GM23338 (cell line): ENCODE data around the gene PDE4D. TPM values are rescaled to one million over a fixed set of nuclear protein-coding genes. Genes with fewer than 3 reads are reported as not detected.

ENCODE experiments used
- ATAC-seq: fragments of 200-7000 bp; cut with Tn5 transposase; 3 replicates; pipeline ENCODE4 v1.9.1; 2020
- DNase-seq: peaks from one replicate; pipeline ENCODE4 v3.0.0-alpha.2; 2015; ENCODE audit warnings: low spot score
- H2AFZ ChIP-seq: fragments of 200-600 bp; sonication (generic); 2 replicates; pipeline ENCODE4 v1.8.0; 2016; ENCODE audit warnings: antibody characterized with exemption, mild to moderate bottlenecking, moderate library complexity
- H3F3A ChIP-seq: fragments of 200-600 bp; sonication (generic); replicated peaks from 2 replicates; pipeline ENCODE4 v1.8.0; 2017; ENCODE audit warnings: antibody characterized with exemption, mixed run types, low read depth
- H3K27ac ChIP-seq: fragments of 200-600 bp; sonication (generic); 2 replicates; pipeline ENCODE4 v1.6.1; 2016; ENCODE audit warnings: low read depth
- H3K27me3 ChIP-seq: fragments of 200-600 bp; sonication (generic); 2 replicates; pipeline ENCODE4 v1.8.0; 2016; ENCODE audit warnings: mild to moderate bottlenecking, mixed run types, moderate library complexity; ENCODE audit not compliant: insufficient read depth
- H3K36me3 ChIP-seq: fragments of 200-600 bp; sonication (generic); 2 replicates; pipeline ENCODE4 v1.8.0; 2016; ENCODE audit warnings: mild to moderate bottlenecking; ENCODE audit not compliant: insufficient read depth
- H3K4me1 ChIP-seq: fragments of 200-600 bp; sonication (generic); 2 replicates; pipeline ENCODE4 v1.8.0; 2016; ENCODE audit warnings: mild to moderate bottlenecking, moderate library complexity; ENCODE audit not compliant: insufficient read depth
- H3K4me2 ChIP-seq: fragments of 200-600 bp; sonication (generic); 2 replicates; pipeline ENCODE4 v1.7.1; 2017; ENCODE audit warnings: mixed run types
- H3K4me3 ChIP-seq: fragments of 200-600 bp; sonication (generic); 2 replicates; pipeline ENCODE4 v1.6.1; 2016; ENCODE audit warnings: mixed run types
- H3K79me2 ChIP-seq: fragments of 200-600 bp; sonication (generic); replicated peaks from 2 replicates; pipeline ENCODE4 v1.8.0; 2017; ENCODE audit warnings: mild to moderate bottlenecking; ENCODE audit not compliant: insufficient read depth
- H3K9me2 ChIP-seq: fragments of 200-600 bp; sonication (generic); 2 replicates; pipeline ENCODE4 v1.8.0; 2017; ENCODE audit not compliant: insufficient read depth
- H4K20me1 ChIP-seq: fragments of 200-600 bp; sonication (generic); replicated peaks from 2 replicates; pipeline ENCODE4 v1.8.0; 2017; ENCODE audit warnings: mild to moderate bottlenecking; ENCODE audit not compliant: insufficient read depth
- H3K27ac Mint-ChIP-seq: 2 replicates; pipeline ENCODE4 v1.8.0; 2020; ENCODE audit warnings: inconsistent platforms, mild to moderate bottlenecking, moderate library complexity, mixed read lengths
- H3K27me3 Mint-ChIP-seq: 3 replicates; pipeline ENCODE4 v1.8.0; 2022; ENCODE audit warnings: low read depth, mild to moderate bottlenecking, moderate library complexity, mixed read lengths, inconsistent platforms; ENCODE audit not compliant: insufficient read depth, poor library complexity
- H3K36me3 Mint-ChIP-seq: 3 replicates; pipeline ENCODE4 v1.8.0; 2021; ENCODE audit warnings: low read depth, mild to moderate bottlenecking, inconsistent platforms, moderate library complexity, mixed read lengths
- H3K4me1 Mint-ChIP-seq: 3 replicates; pipeline ENCODE4 v1.8.0; 2020; ENCODE audit warnings: mild to moderate bottlenecking, inconsistent platforms, mixed read lengths
- H3K4me3 Mint-ChIP-seq: 3 replicates; pipeline ENCODE4 v1.8.0; 2021; ENCODE audit warnings: moderate library complexity, mild to moderate bottlenecking, inconsistent platforms, mixed read lengths
- H3K9me3 Mint-ChIP-seq: 3 replicates; pipeline ENCODE4 v1.8.0; 2020; ENCODE audit warnings: moderate library complexity, mild to moderate bottlenecking, inconsistent platforms, mixed read lengths
- CREB1 ChIP-seq: fragments of 250-450 bp; sonication (Bioruptor Pico); IDR thresholded peaks from 2 replicates; pipeline ENCODE4 v1.5.0; 2020; ENCODE audit warnings: low read depth, mild to moderate bottlenecking, moderate library complexity
- CTCF ChIP-seq, 2 experiments: fragments of 200-600 bp in 1 of 2; sonication (generic) in 1 of 2; conservative IDR thresholded peaks; 2 replicates each; pipeline versions ENCODE4 v1.5.1 to v1.6.1; 2016 to 2017; ENCODE audit warnings: antibody characterized with exemption in 2 of 2, low read depth in 2 of 2, mild to moderate bottlenecking in 2 of 2, moderate library complexity in 1 of 2
- ETS1 ChIP-seq: IDR thresholded peaks from 2 replicates; pipeline ENCODE4 v1.6.1; 2016; ENCODE audit warnings: antibody characterized with exemption
- EZH2 ChIP-seq: fragments of 200-600 bp; sonication (generic); IDR thresholded peaks from one replicate; pipeline ENCODE4 v1.8.0; 2017; ENCODE audit warnings: antibody characterized with exemption, mild to moderate bottlenecking, low read depth; ENCODE audit not compliant: unreplicated experiment
- EZH2phosphoT487 ChIP-seq: fragments of 200-600 bp; sonication (generic); IDR thresholded peaks from one replicate; pipeline ENCODE4 v1.8.1; 2018; ENCODE audit warnings: antibody characterized with exemption; ENCODE audit not compliant: unreplicated experiment
- NANOG ChIP-seq: IDR thresholded peaks from 2 replicates; pipeline ENCODE4 v1.6.1; 2016; ENCODE audit warnings: antibody characterized with exemption, borderline replicate concordance
- POLR2AphosphoS5 ChIP-seq: IDR thresholded peaks from 2 replicates; pipeline ENCODE4 v1.6.1; 2016; ENCODE audit warnings: antibody characterized with exemption, low read depth
- STAT1 ChIP-seq: IDR thresholded peaks from one replicate; pipeline ENCODE4 v1.6.1; 2016; ENCODE audit warnings: antibody characterized with exemption; ENCODE audit not compliant: unreplicated experiment
- ZNF114 ChIP-seq: fragments of 250-450 bp; sonication (Bioruptor Pico); IDR thresholded peaks from 2 replicates; pipeline ENCODE4 v1.5.0; 2020; ENCODE audit warnings: mild to moderate bottlenecking, moderate library complexity
- ZNF331 ChIP-seq: fragments of 250-450 bp; sonication (Bioruptor Pico); IDR thresholded peaks from 2 replicates; pipeline ENCODE4 v1.5.0; 2020; ENCODE audit warnings: low read depth, mild to moderate bottlenecking, moderate library complexity
- ZNF462 ChIP-seq: fragments of 250-450 bp; sonication (Bioruptor Pico); IDR thresholded peaks from 2 replicates; pipeline ENCODE4 v1.5.0; 2020; ENCODE audit warnings: mild to moderate bottlenecking, moderate library complexity
- polyA plus RNA-seq: library from polyadenylated mRNA; unstranded; fragments of >200 nt; fragmentation: Nextera tagmentation; extraction: Ambion mirVana; gene quantifications from 2 replicates; pipeline ENCODE4 v1.2.1, GENCODE V29; 2016
- total RNA-seq: library from RNA; depleted of rRNA; stranded (reverse); fragments of >200 nt; shearing (Covaris generic); gene quantifications from 2 replicates; pipeline ENCODE4 v1.2.3, GENCODE V29; 2014

PDE4D gene
- total and polyA plus RNA-seq, 2 experiments from 2014 or later: 2.1 to 4.7 TPM

- TF ChIP-seq ETS1: no peak
- no peak for TF ChIP-seq EZH2phosphoT487
- no peak for TF ChIP-seq NANOG
- no peak for TF ChIP-seq ZNF331 (CRISPR knock-in tag)
- TF ChIP-seq ZNF114: no peak
Observed at GRCh38 chr5:59693492-59694309, 199.8 kb downstream of the PDE4D start (continued).

- no peaks in the 10 kb centered on the region for H3K79me2 ChIP-seq
- H3K4me2 ChIP-seq: no peak overlapping the region
- Mint-ChIP-seq H3K27ac (no peak overlapping the region), H3K27me3 (no peaks in the 10 kb centered on the region), H3K4me1 (peaks cover 2% of the 10 kb centered on the region; the same call in 2 of the 3 replicates), H3K9me3 (peaks cover 1% of the 10 kb centered on the region; the same call in 1 of the 3 replicates), H3K4me3 (no peak overlapping the region), H3K36me3 (peaks cover 8% of the 10 kb centered on the region)
- H2AFZ ChIP-seq: no peak overlapping the region
- H3K27me3 ChIP-seq: no peaks in the 10 kb centered on the region
- H3K4me1 ChIP-seq: no peaks in the 10 kb centered on the region
- H3K4me3 ChIP-seq: no peak overlapping the region
- ATAC-seq (no peak), DNase-seq (no peak)
- no peaks in the 10 kb centered on the region for H4K20me1 ChIP-seq
- no peaks in the 10 kb centered on the region for H3K36me3 ChIP-seq
- no peaks in the 10 kb centered on the region for H3K9me2 ChIP-seq
- H3K27ac ChIP-seq: no peak overlapping the region
- H3F3A ChIP-seq: no peaks in the 10 kb centered on the region
- TF ChIP-seq POLR2AphosphoS5 (no peak), NANOG (no peak), CTCF (conservative IDR thresholded peaks at IDR 0.05; ENCODE audit: low read depth in 2 of 2) (no peak), ETS1 (no peak), ZNF331 (CRISPR knock-in tag) (no peak), STAT1 (no peak), CREB1 (CRISPR knock-in tag) (no peak), ZNF114 (no peak), ZNF462 (CRISPR knock-in tag) (no peak), EZH2 (no peak), EZH2phosphoT487 (no peak)
Observed at GRCh38 chr5:59685793-59686192, 207.7 kb downstream of the PDE4D start.
